ENCODE data around the gene L3MBTL3.
A peak's percentile ranks its signal among the peaks of the same experiment; 100 is the strongest.

L3MBTL3 gene

GRCh38 chr6:130132286-130132701 is 113.9 kb downstream of the L3MBTL3 start:
- DNase-seq (ENCODE audit: low read depth): no peak
- TF ChIP-seq, protein P1, sequence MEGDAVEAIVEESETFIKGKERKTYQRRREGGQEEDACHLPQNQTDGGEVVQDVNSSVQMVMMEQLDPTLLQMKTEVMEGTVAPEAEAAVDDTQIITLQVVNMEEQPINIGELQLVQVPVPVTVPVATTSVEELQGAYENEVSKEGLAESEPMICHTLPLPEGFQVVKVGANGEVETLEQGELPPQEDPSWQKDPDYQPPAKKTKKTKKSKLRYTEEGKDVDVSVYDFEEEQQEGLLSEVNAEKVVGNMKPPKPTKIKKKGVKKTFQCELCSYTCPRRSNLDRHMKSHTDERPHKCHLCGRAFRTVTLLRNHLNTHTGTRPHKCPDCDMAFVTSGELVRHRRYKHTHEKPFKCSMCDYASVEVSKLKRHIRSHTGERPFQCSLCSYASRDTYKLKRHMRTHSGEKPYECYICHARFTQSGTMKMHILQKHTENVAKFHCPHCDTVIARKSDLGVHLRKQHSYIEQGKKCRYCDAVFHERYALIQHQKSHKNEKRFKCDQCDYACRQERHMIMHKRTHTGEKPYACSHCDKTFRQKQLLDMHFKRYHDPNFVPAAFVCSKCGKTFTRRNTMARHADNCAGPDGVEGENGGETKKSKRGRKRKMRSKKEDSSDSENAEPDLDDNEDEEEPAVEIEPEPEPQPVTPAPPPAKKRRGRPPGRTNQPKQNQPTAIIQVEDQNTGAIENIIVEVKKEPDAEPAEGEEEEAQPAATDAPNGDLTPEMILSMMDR (IDR thresholded peaks at IDR 0.05; ENCODE audit: low read depth, low read length, missing control alignments): no peak
- in situ Hi-C loops (cut with HindIII; ENCODE audit: low sequenced_read_pairs): no loop called here
- H3K4me3 ChIP-seq (ENCODE audit: low read depth, low read length): no peak overlapping the region

- no peak for DNase-seq (ENCODE audit: low read depth)
- in situ Hi-C loops (cut with HindIII; ENCODE audit: low sequenced_read_pairs): no loop called here
- TF ChIP-seq, protein P1 (IDR thresholded peaks at IDR 0.05; ENCODE audit: low read depth, low read length, missing control alignments): peak; percentile 13
- no peak overlapping the region for H3K4me3 ChIP-seq (ENCODE audit: low read depth, low read length)
Measured at GRCh38 chr6:130134582-130134981, 116.2 kb downstream of the L3MBTL3 start.

GRCh38 chr6:130136798-130137197 is 118.4 kb downstream of the L3MBTL3 start:
- DNase-seq (ENCODE audit: low read depth): no peak
- TF ChIP-seq, protein P1 (IDR thresholded peaks at IDR 0.05; ENCODE audit: low read depth, low read length, missing control alignments): no peak
- H3K4me3 ChIP-seq (ENCODE audit: low read depth, low read length): no peak overlapping the region
- in situ Hi-C loops (cut with HindIII; ENCODE audit: low sequenced_read_pairs): no loop called here

DNA sequence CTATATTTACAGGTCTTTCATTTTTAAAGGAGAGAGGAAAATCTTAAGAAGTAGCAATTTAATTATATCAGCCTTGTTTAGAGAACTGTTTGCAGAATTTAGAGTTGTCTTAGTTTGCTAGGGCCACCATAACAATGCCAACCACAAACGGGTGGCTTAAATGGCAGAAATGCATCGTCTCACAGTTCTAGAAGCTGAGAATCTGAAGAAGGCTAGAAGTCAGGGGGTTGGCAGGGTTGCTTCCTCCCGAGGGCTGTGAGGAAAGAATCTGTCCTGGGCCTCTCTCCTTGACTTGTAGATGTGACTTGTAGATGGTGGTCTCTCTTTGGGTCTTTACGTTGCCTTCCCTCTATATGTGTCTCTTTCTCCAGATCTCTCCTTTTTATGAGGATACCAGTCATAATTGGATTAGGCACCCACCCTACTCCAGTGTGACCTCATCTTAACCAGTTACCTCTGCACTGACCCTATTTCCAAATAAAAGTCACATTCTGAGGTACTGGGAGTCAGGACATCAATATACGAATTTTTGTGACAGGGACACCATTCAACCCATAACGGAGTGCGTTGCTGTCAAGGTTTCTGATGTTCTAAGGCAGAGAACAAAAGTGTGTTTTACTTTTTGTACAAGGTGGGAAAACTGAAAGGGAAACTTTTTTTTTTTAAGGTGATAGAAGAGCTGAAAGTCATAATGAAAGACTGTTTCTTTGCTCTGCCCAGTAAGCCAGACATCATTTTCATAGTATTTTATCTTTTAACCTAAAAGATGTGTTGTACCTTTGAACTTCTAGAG is 119.9 kb downstream of the L3MBTL3 start:
- in situ Hi-C loops (cut with HindIII; ENCODE audit: low sequenced_read_pairs): no loop called here
- TF ChIP-seq, protein P1 (IDR thresholded peaks at IDR 0.05; ENCODE audit: low read depth, low read length, missing control alignments): no peak
- H3K4me3 ChIP-seq (ENCODE audit: low read depth, low read length): no peak overlapping the region
- no peak for DNase-seq (ENCODE audit: low read depth)

GRCh38 chr6:130138909-130139242 is 120.5 kb downstream of the L3MBTL3 start:
- TF ChIP-seq, protein P1 (IDR thresholded peaks at IDR 0.05; ENCODE audit: low read depth, low read length, missing control alignments): no peak
- in situ Hi-C loops (cut with HindIII; ENCODE audit: low sequenced_read_pairs): no loop called here
- H3K4me3 ChIP-seq (ENCODE audit: low read depth, low read length): no peak overlapping the region
- DNase-seq (ENCODE audit: low read depth): no peak

DNA sequence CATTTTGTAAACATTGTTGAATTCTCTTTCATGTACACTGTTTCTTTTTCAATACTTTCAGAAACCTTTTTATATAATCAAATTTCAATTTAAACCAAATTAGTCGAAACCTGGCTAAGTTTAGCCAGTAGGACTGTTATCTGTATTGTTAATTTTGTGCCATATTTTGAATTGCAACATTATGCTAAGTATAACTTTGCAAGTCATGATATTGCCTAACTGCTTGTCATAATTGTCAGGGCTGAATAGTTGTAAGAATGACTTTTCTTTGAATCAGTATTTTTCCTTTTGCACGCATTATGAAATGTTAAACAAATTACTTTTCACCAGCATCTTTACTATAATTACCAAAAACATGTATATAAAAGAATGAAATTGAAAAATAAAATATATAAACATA is 121.7 kb downstream of the L3MBTL3 start:
- no peak overlapping the region for H3K4me3 ChIP-seq (ENCODE audit: low read depth, low read length)
- DNase-seq (ENCODE audit: low read depth): no peak
- TF ChIP-seq, protein P1 (IDR thresholded peaks at IDR 0.05; ENCODE audit: low read depth, low read length, missing control alignments): no peak
- in situ Hi-C loops (cut with HindIII; ENCODE audit: low sequenced_read_pairs): no loop called here

Data from astrocyte of the cerebellum (primary cell).